Middle frontal gyrus (tissue), 1 donor: ENCODE measurements around the gene PMPCA.

Source experiments
- DNase-seq: peaks from one replicate; pipeline ENCODE4 v3.0.0-alpha.2; 2015; ENCODE audit warnings: low spot score; ENCODE audit errors: extremely low spot score

The PMPCA gene, protein sequence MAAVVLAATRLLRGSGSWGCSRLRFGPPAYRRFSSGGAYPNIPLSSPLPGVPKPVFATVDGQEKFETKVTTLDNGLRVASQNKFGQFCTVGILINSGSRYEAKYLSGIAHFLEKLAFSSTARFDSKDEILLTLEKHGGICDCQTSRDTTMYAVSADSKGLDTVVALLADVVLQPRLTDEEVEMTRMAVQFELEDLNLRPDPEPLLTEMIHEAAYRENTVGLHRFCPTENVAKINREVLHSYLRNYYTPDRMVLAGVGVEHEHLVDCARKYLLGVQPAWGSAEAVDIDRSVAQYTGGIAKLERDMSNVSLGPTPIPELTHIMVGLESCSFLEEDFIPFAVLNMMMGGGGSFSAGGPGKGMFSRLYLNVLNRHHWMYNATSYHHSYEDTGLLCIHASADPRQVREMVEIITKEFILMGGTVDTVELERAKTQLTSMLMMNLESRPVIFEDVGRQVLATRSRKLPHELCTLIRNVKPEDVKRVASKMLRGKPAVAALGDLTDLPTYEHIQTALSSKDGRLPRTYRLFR

DNA sequence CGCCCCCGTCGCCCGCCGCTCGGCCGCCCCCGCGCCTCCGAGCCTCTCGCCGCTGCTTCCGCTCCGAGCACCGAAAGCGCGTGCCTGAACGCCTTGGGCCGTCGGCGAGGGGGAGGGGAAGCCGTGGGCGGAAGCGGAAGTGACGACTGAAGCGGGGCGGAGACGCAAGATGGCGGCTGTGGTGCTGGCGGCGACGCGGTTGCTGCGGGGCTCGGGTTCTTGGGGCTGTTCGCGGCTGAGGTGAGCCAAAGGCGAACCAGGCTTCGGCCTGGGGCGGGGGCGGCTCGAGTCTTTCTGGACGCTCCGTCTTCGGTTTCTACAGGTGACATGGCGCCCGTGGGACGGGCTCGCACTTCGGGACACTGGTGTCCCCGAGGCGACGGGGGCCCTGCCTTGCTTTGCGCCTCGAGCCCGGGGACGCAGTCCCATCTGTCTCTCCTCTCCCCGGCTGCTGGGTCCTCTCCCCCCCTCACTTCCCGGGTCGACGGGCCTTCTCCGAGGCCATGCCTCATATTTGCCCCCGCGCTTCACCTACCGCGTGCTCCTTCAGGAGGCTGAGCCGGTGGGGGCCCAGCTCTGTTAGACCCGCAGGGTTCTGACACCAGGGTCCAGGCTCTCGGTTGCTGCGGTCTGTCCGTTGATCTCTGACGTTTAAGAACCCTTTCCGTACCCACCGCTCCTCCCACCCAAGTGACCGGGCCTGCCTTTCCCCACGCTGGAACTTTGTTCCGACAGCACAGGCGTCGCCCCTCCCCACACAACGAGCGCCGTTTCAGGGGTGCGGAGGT is at the start of gene PMPCA, which contains the start of gene ENTR1:
TSS of gene PMPCA (plus strand) at position 159 of the 788 bp plus-strand sequence. CDS start at position 170, 11 bp downstream.
TSS of gene ENTR1 (minus strand) at position 115 of the 788 bp plus-strand sequence. CDS start 217 bp downstream, outside the sequence.
- peak; percentile 91 for DNase-seq

DNA sequence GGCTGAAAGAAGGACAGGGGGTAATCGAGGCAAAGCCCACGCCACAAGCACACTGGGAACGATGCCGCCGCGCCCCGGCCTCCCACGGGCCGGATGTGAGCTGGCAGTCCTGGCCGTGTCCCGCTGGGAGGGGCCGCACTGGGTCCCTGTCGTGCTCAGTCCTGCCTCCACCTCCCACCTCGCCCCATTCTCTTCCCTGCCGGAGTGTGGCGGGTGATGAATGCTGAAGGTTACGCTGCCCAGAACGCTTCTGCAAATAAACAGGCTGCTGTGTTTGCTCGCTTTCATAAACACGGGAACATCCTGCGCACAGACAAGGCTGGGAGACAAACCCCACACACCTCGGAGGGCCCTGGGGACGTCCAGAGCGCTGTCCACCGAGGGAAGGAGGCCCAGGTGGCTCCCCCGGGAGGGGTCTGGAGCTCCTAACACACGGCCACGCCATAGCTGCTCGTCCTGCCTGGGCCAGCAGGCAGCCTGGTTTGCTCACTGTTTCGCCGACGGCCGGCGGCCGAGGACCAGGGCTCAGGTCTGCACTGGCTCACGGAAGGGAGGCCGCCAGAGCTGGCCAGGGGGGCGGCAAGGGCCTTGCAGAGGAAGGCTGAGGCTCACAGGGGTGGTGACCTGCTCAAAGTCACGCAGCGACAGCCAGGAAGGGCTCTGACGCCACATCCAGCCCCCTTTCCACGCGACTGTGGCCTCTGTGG is 49.3 kb upstream of the PMPCA start:
- no peak for DNase-seq

DNA sequence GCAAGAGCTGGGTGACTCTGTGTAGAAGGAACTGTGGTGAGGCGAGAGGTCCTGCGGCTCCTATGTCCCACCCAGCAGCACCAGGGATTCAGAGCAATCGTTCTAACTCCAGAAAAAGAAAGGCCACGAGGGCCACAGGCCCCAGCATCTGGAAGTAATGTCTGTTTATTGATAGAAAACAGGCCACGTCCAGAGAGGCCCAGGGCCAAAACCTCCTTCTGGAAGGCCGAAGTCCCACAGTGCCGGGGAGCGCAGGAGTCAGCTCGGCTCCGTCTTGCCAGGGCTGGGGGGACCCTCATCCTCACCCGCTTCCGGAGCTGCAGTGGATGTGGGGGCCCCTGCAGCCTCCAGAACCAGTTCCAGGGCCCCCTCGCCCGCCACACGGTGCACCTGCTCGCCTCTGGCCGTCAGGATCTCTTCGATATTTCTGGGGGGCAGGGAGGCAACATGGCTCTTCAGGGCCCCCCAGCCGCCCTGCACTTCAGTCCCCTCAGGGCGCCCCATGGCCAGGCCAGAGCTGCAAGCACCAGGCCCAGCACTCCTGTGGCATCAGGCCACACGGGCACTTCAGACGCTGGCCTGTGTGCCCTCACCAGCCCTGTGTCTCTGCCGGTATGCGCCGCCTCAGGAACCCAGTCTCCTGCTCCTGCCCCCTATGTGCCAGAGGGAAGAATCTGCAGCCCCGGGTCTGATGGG is 48.6 kb upstream of the PMPCA start:
- DNase-seq: no peak

GRCh38 chr9:136362450-136362784 is 48.0 kb upstream of the PMPCA start:
- no peak for DNase-seq

GRCh38 chr9:136363106-136363948 is 47.1 kb upstream of the PMPCA start, which contains the start of gene DNLZ:
TSS of gene DNLZ (minus strand) at chr9:136363744. CDS start at chr9:136363714, 30 bp downstream.
- peak; percentile 81 for DNase-seq

- no peak for DNase-seq
Observed at GRCh38 chr9:136363949-136364748, 46.3 kb upstream of the PMPCA start.

GRCh38 chr9:136364942-136365774 is 45.3 kb upstream of the PMPCA start:
- no peak for DNase-seq

- no peak for DNase-seq
Observed at GRCh38 chr9:136365775-136366222, 44.7 kb upstream of the PMPCA start.

DNA sequence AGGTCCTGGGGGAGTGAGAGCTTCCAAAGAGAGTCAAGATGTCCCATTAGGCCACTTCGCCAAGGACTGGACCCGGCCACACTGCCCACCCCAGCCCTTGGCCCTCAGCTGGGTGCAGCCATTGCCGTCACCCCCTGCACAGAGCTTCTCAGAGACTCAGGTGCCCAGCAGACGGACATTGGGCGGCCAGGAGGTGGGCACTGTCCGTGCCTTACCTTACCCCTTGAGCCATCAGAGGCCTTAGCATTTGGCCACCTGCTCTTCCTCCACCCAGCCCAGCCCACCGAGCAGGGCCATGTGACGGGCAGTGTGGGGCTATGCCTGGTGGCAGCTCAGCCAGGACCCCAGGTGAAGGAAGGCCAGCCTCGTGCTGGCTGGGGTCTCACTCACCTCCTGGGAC is 43.6 kb upstream of the PMPCA start:
- DNase-seq: no peak

GRCh38 chr9:136367296-136368145 is 42.9 kb upstream of the PMPCA start:
- no peak for DNase-seq

- DNase-seq: no peak
Observed at GRCh38 chr9:136368190-136368589, 42.3 kb upstream of the PMPCA start.

GRCh38 chr9:136370037-136370436 is 40.4 kb upstream of the PMPCA start:
- no peak for DNase-seq

DNA sequence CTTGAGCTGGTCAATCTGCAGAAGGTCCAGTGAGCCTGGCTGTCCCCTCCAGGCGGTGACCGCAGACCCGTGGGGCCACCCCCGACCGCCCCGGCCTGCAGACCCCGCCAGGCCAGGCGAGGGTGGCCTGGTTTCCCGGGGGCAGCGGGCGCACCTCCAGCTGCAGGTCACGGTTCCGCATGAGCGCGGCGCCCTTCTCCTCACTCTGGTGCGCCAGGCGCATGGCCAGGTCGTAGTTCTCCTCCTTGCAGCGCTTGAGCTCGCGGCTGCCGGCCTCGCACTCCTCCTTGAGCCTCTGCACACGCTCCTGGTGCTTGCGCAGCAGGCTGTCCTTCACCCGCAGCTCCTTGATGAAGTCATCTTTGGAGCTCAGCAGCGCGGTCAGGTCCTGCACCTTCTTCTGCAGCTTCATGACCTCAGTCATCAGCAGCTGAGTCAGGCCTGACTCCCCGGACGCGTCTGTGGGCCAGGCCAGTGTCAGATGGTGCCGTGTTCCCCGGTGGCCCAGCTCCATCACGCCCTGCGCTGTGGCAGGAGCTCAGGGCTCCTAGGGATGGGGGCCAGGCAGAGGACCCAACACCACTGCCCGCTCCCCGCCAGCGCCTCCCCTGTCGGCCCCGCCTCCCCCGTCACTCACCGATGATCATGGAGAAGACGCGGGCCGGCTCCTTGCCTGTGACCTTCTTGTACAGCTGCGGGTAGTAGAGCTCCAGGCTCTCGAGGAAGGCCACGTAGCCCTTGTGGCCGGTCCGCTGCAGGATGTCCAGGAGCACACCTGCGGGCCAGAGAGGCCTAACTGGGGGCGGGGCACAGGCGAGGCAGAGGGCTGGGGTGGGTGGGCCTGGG is 39.5 kb upstream of the PMPCA start:
- no peak for DNase-seq

GRCh38 chr9:136371533-136371880 is 39.0 kb upstream of the PMPCA start:
- no peak for DNase-seq

DNA sequence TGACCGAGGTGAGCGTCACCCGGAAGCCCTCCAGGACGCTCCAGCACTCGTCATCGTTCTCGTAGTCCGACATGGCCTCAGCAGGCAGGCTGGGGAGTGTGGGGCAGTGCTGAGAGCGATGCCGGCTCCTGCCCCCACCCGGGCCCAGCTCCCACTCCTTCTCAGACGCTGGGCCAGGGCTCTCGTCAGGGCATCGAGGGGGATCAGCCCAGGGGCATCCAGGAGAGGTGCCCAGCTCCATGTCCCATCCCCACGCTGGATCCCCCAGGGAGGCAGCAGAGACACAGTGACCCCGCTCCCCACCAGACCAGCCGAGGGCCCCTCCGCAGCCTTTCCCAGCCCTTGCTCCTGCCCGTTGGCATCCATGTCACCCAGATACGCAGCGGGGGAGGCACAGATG is 38.5 kb upstream of the PMPCA start:
- DNase-seq: no peak

GRCh38 chr9:136372561-136373299 is 37.7 kb upstream of the PMPCA start:
- DNase-seq: no peak
